Lower leg skin (tissue), 3 donors: Measurements from ENCODE around the gene MS4A6E.

ENCODE experiments used
- CTCF ChIP-seq, 3 donors: fragments of 450-650 bp; IDR thresholded peaks; one replicate each; pipeline ENCODE4 v1.5.1; 2016; ENCODE audit warnings: antibody characterized with exemption in 3 of 3, mild to moderate bottlenecking in 3 of 3, moderate library complexity in 2 of 3
- POLR2A ChIP-seq, 2 donors: fragments of 450-650 bp; IDR thresholded peaks; one replicate each; pipeline ENCODE4 v1.6.1; 2016 to 2017; ENCODE audit warnings: antibody characterized with exemption in 2 of 2, mild to moderate bottlenecking in 1 of 2, moderate library complexity in 1 of 2

- TF ChIP-seq CTCF (IDR thresholded peaks at IDR 0.05) (no peak), POLR2A (IDR thresholded peaks at IDR 0.05) (no peak)
Observed at GRCh38 chr11:60281485-60281884, 45.6 kb upstream of the MS4A6E start.
